ENCODE measurements around the gene PTPN22.

The PTPN22 gene

GRCh38 chr1:113793878-113794834 lies 77.4 kb downstream of the PTPN22 start:
- no peak for DNase-seq

GRCh38 chr1:113792986-113793385 lies 78.5 kb downstream of the PTPN22 start:
- DNase-seq: no peak

- no peak for DNase-seq
Measured at GRCh38 chr1:113792471-113792870, 79.0 kb downstream of the PTPN22 start.

- no peak for DNase-seq
Measured at GRCh38 chr1:113788802-113789201, 82.7 kb downstream of the PTPN22 start.

- DNase-seq: no peak
Measured at GRCh38 chr1:113787663-113788062, 83.8 kb downstream of the PTPN22 start.

GRCh38 chr1:113786069-113786468 lies 85.4 kb downstream of the PTPN22 start:
- no peak for DNase-seq

GRCh38 chr1:113784104-113784779 lies 87.3 kb downstream of the PTPN22 start:
- no peak for DNase-seq

- no peak for DNase-seq
Measured at GRCh38 chr1:113783254-113784103, 88.0 kb downstream of the PTPN22 start.

- DNase-seq: no peak
Measured at GRCh38 chr1:113782406-113782805, 89.1 kb downstream of the PTPN22 start.

GRCh38 chr1:113780374-113781146 lies 91.0 kb downstream of the PTPN22 start:
- no peak for DNase-seq

- no peak for DNase-seq
Measured at GRCh38 chr1:113779542-113779941, 92.0 kb downstream of the PTPN22 start.

- DNase-seq: no peak
Measured at GRCh38 chr1:113777561-113777960, 94.0 kb downstream of the PTPN22 start.

- no peak for DNase-seq
Measured at GRCh38 chr1:113770031-113770430, 101.5 kb downstream of the PTPN22 start.

- no peak for DNase-seq
Measured at GRCh38 chr1:113769601-113769970, 101.9 kb downstream of the PTPN22 start.

- no peak for DNase-seq
Measured at GRCh38 chr1:113768916-113769600, 102.5 kb downstream of the PTPN22 start.

- DNase-seq: no peak
Measured at GRCh38 chr1:113765306-113766230, 105.9 kb downstream of the PTPN22 start.
